Uterus (tissue), 4 donors: ENCODE measurements around the gene SLC12A1. TPM values are rescaled to one million over a fixed set of nuclear protein-coding genes. Genes with fewer than 3 reads are reported as not detected.

ENCODE experiments used
- DNase-seq, 2 donors: peaks; one replicate each; pipeline ENCODE4 v3.0.0-alpha.2; 2019 to 2020
- H3K27ac ChIP-seq, 2 donors: fragments of 200-600 bp; sonication (generic); 1 replicate in 1 of 2; 2 replicates in 1 of 2; pipeline ENCODE4 v1.5.1; 2016 to 2018
- H3K27me3 ChIP-seq, 2 donors: fragments of 200-600 bp; sonication (generic); one replicate each; pipeline ENCODE4 v1.5.1; 2018 to 2019; ENCODE audit warnings: control low read depth in 1 of 2
- H3K36me3 ChIP-seq, 2 donors: fragments of 200-600 bp; sonication (generic); one replicate each; pipeline ENCODE4 v1.5.1; 2019; ENCODE audit warnings: control low read depth in 1 of 2
- H3K4me1 ChIP-seq, 2 donors: fragments of 200-600 bp; sonication (generic); one replicate each; pipeline ENCODE4 v1.5.1; 2018 to 2019; ENCODE audit warnings: control low read depth in 1 of 2
- H3K4me3 ChIP-seq, 2 donors: fragments of 200-600 bp; sonication (generic); 1 replicate in 1 of 2; 2 replicates in 1 of 2; pipeline ENCODE4 v1.5.1; 2018 to 2019; ENCODE audit warnings: mild to moderate bottlenecking in 1 of 2
- H3K9me3 ChIP-seq, 2 donors: fragments of 200-600 bp; sonication (generic); one replicate each; pipeline ENCODE4 v1.5.1; 2019; ENCODE audit warnings: control low read depth in 1 of 2
- CTCF ChIP-seq, 4 experiments: fragments of 200-600 bp in 2 of 4; fragments of 450-650 bp in 2 of 4; sonication (generic) in 2 of 4; IDR thresholded peaks; one replicate each; pipeline ENCODE4 v1.5.1; 2016 to 2019; ENCODE audit warnings: antibody characterized with exemption in 4 of 4, mild to moderate bottlenecking in 2 of 4, moderate library complexity in 1 of 4
- POLR2A ChIP-seq, 2 donors: fragments of 450-650 bp; IDR thresholded peaks; one replicate each; pipeline ENCODE4 v1.6.1; 2016; ENCODE audit warnings: antibody characterized with exemption in 2 of 2, mild to moderate bottlenecking in 1 of 2, moderate library complexity in 1 of 2
- intact Hi-C: fragments of 100-400 bp; cut with DNase I; formaldehyde crosslinking; loops from one replicate; pipeline ENCODE4 v1.15.1; 2023; ENCODE audit warnings: low total_unique reads
- total RNA-seq, 4 donors: library from RNA; depleted of rRNA in 3 of 4; stranded (reverse); fragments of >200 nt in 3 of 4; gene quantifications; one replicate each; pipeline versions ENCODE4 v1.1.0 to v1.2.4, GENCODE V29; 2014 to 2023
- donor health status: DM: yes; HTN: yes; CAD: no.

SLC12A1 gene
- total RNA-seq, 4 donors from 2014 or later = 0.41 TPM; not detected in 3

- no peaks in the 10 kb centered on the region for H3K9me3 ChIP-seq
- no peaks in the 10 kb centered on the region for H3K36me3 ChIP-seq
- peaks cover 4 to 7% of the 10 kb centered on the region in 2 donors for H3K4me1 ChIP-seq
- H3K27ac ChIP-seq = peak within 1 kb of the TSS; percentile 99
- H3K4me3 ChIP-seq = peak within 1 kb of the TSS; percentile 72 to 89
- DNase-seq = peak; percentile 82 to 85
- TF ChIP-seq CTCF (IDR thresholded peaks at IDR 0.05) (no peak), POLR2A (IDR thresholded peaks at IDR 0.05) (peak; percentile 70 to 90)
- intact Hi-C loops = no loop called here
- no peaks in the 10 kb centered on the region for H3K27me3 ChIP-seq
Measured at GRCh38 chr15:48330855-48331795, 125.0 kb downstream of the SLC12A1 start, which contains the start of gene DUT. TSS of gene DUT (plus strand) at chr15:48331429. CDS start at chr15:48331516, 87 bp downstream.

DNA sequence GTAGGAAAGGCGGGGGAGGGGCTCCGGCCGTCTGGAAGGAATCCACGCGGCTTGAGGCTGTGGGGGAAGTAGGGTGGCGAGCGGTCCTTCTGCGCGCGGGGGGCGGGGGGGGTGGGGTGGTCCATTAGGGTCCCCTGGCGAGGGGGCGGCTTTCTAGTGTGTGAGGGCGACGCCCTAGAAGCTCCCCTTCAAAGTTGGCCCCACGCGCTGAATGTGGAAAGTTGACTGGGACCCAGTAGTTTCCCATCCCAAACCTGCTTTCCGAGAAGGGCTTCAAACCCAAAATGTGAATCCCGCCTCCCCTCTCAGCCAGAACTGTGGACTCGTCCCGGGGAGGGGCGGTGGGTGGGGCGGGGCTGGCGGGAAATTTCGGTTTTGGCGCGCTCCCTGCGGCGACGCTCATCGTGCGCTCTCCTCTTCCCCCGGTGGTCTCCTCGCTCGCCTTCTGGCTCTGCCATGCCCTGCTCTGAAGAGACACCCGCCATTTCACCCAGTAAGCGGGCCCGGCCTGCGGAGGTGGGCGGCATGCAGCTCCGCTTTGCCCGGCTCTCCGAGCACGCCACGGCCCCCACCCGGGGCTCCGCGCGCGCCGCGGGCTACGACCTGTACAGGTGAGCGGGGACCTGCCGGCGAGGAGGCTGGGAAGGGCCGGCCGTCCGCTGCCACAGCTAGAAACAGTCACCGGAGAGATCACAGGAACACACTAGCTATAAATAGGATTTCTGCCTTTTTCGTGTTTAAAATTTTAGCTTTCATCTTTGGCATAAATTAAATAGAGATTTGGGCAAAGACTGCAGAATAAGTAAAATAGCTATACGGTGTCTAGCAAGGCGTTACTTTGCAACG lies 125.9 kb downstream of the SLC12A1 start:
- Histone ChIP-seq H3K27me3 (no peaks in the 10 kb centered on the region), H3K9me3 (no peaks in the 10 kb centered on the region), H3K27ac (peak overlapping the region; percentile 99), H3K4me1 (peaks cover 4 to 7% of the 10 kb centered on the region in 2 donors), H3K4me3 (peak overlapping the region; percentile 72 to 89), H3K36me3 (no peaks in the 10 kb centered on the region)
- no peak for TF ChIP-seq POLR2A (IDR thresholded peaks at IDR 0.05)
- no peak for TF ChIP-seq CTCF (IDR thresholded peaks at IDR 0.05)
- peak; percentile 76 to 85 for DNase-seq
- intact Hi-C loops = no loop called here

DNA sequence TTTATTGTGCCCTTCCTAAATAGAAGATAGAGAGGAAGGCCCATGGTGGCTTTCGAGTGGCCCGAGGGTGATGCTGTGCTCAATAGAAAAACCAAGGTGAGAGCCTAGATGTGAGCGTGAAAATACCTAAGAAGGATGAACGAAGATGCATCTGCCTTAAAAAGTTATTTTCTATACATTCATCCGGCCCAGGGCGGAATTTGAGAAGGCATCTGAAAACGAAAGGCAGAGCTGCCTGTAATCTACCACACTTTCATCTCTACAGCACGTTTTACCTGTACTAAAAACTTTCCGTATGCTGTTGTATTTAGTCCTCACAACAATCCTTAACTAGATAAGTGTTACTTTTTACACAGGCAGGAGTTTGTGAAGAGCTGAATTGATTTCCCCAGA lies 126.5 kb downstream of the SLC12A1 start:
- peaks cover 4 to 7% of the 10 kb centered on the region in 2 donors for H3K4me1 ChIP-seq
- no peak overlapping the region for H3K4me3 ChIP-seq
- no peaks in the 10 kb centered on the region for H3K9me3 ChIP-seq
- no peaks in the 10 kb centered on the region for H3K36me3 ChIP-seq
- H3K27me3 ChIP-seq = no peaks in the 10 kb centered on the region
- TF ChIP-seq CTCF (IDR thresholded peaks at IDR 0.05) (no peak), POLR2A (IDR thresholded peaks at IDR 0.05) (no peak)
- H3K27ac ChIP-seq = no peak overlapping the region
- intact Hi-C loops = no loop called here
- no peak for DNase-seq

DNA sequence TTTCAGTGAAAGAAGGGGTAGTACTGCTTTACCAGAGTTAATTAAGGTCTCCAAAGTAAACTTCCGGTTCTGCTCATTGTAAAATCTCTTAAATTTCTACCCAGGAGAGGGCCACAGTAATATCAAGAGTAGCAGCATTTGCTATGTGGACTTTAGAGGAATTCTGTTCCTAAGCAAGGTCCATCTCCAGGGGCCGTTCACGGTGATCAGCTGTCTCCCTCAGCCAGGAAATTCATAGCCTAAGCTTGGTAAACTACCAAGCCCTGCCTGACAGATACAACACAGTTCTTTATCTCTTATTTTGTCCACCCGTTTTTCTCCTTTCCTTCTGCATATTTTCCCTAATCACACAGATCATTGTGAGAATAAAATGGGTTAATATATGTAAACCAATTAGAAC lies 127.4 kb downstream of the SLC12A1 start:
- no peaks in the 10 kb centered on the region for H3K36me3 ChIP-seq

More for the DNA sequence above, 127.4 kb downstream of the SLC12A1 start:
- no peak for TF ChIP-seq CTCF (IDR thresholded peaks at IDR 0.05)
- TF ChIP-seq POLR2A (IDR thresholded peaks at IDR 0.05) = no peak
- H3K4me1 ChIP-seq = peaks cover 4 to 7% of the 10 kb centered on the region in 2 donors
- intact Hi-C loops = no loop called here
- no peaks in the 10 kb centered on the region for H3K9me3 ChIP-seq
- no peak overlapping the region for H3K27ac ChIP-seq
- no peak for DNase-seq
- H3K4me3 ChIP-seq = no peak overlapping the region
- H3K27me3 ChIP-seq = no peaks in the 10 kb centered on the region
